ENCODE data around the gene WNT2B. TPM values are rescaled to one million over a fixed set of nuclear protein-coding genes. Genes with fewer than 3 reads are reported as not detected.

Gene WNT2B
- total and polyA plus RNA-seq, 3 experiments from 2014 or later = 0.09 to 0.13 (median 0.09) TPM

GRCh38 chr1:112492076-112492475, 16.7 kb upstream of the WNT2B start:
- H3K9me3 ChIP-seq (ENCODE audit: low read length) = no peaks in the 10 kb centered on the region
- no peaks in the 10 kb centered on the region for H3K27me3 ChIP-seq (ENCODE audit: insufficient read depth, low read length, poor library complexity, severe bottlenecking)
- H3K27ac ChIP-seq (ENCODE audit: low read depth, low read length) = no peak overlapping the region
- peaks cover 12 to 39% of the 10 kb centered on the region in 2 donors for H3K27me3 Mint-ChIP-seq
- no peaks in the 10 kb centered on the region for H3K36me3 Mint-ChIP-seq
- no peaks in the 10 kb centered on the region for H3K9me3 Mint-ChIP-seq
- ChIA-PET CTCF (interaction anchor here (0.9 to 1.2 kb wide), 2 partner anchors 10 to 13 kb away, joined by 3 to 4 read pairs; no protein-coding TSS in a partner anchor), POLR2A (no interaction called here)
- H3K36me3 ChIP-seq (ENCODE audit: insufficient read depth, low read length) = no peaks in the 10 kb centered on the region
- H3K4me3 ChIP-seq (ENCODE audit: low read length) = no peak overlapping the region
- no peak for DNase-seq
- H3K27ac Mint-ChIP-seq = no peak overlapping the region
- no peak overlapping the region for H3K4me3 Mint-ChIP-seq
- H3K4me1 Mint-ChIP-seq = no peaks in the 10 kb centered on the region
- no peaks in the 10 kb centered on the region for H3K4me1 ChIP-seq (ENCODE audit: insufficient read depth, low read length)

- Mint-ChIP-seq H3K9me3 (no peaks in the 10 kb centered on the region), H3K4me3 (peak overlapping the region in 1 of 7 donors; percentile 34), H3K4me1 (no peaks in the 10 kb centered on the region), H3K27ac (no peak overlapping the region), H3K27me3 (peaks cover 16 to 50% of the 10 kb centered on the region in 2 donors), H3K36me3 (no peaks in the 10 kb centered on the region)
- ChIA-PET CTCF (interaction anchor here (1.2 kb wide), 1 partner anchor 9 kb away, joined by 4 read pairs; no protein-coding TSS in a partner anchor), POLR2A (no interaction called here)
- H3K27ac ChIP-seq (ENCODE audit: low read depth, low read length) = no peak overlapping the region
- no peaks in the 10 kb centered on the region for H3K36me3 ChIP-seq (ENCODE audit: insufficient read depth, low read length)
- H3K27me3 ChIP-seq (ENCODE audit: insufficient read depth, low read length, poor library complexity, severe bottlenecking) = no peaks in the 10 kb centered on the region
- H3K4me3 ChIP-seq (ENCODE audit: low read length) = no peak overlapping the region
- no peaks in the 10 kb centered on the region for H3K4me1 ChIP-seq (ENCODE audit: insufficient read depth, low read length)
- DNase-seq = no peak
- no peaks in the 10 kb centered on the region for H3K9me3 ChIP-seq (ENCODE audit: low read length)
Measured at GRCh38 chr1:112493351-112493750, 15.4 kb upstream of the WNT2B start.

GRCh38 chr1:112496290-112496689, 12.5 kb upstream of the WNT2B start:
- no peaks in the 10 kb centered on the region for H3K36me3 Mint-ChIP-seq
- Histone ChIP-seq H3K9me3 (ENCODE audit: low read length) (no peaks in the 10 kb centered on the region), H3K27ac (ENCODE audit: low read depth, low read length) (no peak overlapping the region), H3K36me3 (ENCODE audit: insufficient read depth, low read length) (no peaks in the 10 kb centered on the region), H3K27me3 (ENCODE audit: insufficient read depth, low read length, poor library complexity, severe bottlenecking) (peaks cover 5% of the 10 kb centered on the region), H3K4me3 (ENCODE audit: low read length) (no peak overlapping the region), H3K4me1 (ENCODE audit: insufficient read depth, low read length) (peaks cover under 1% of the 10 kb centered on the region)
- POLR2A ChIA-PET = no interaction called here
- CTCF ChIA-PET = no interaction called here
- no peak for DNase-seq
- no peak overlapping the region for H3K4me3 Mint-ChIP-seq
- H3K27me3 Mint-ChIP-seq = peaks cover 24 to 54% of the 10 kb centered on the region in 2 donors
- H3K9me3 Mint-ChIP-seq = peaks cover 0 to 2% (median 0%) of the 10 kb centered on the region in 5 donors
- H3K4me1 Mint-ChIP-seq = no peaks in the 10 kb centered on the region
- H3K27ac Mint-ChIP-seq = no peak overlapping the region

- Histone ChIP-seq H3K27ac (ENCODE audit: low read depth, low read length) (no peak overlapping the region), H3K36me3 (ENCODE audit: insufficient read depth, low read length) (no peaks in the 10 kb centered on the region), H3K4me1 (ENCODE audit: insufficient read depth, low read length) (peaks cover 5% of the 10 kb centered on the region), H3K27me3 (ENCODE audit: insufficient read depth, low read length, poor library complexity, severe bottlenecking) (peaks cover 42% of the 10 kb centered on the region), H3K9me3 (ENCODE audit: low read length) (no peaks in the 10 kb centered on the region), H3K4me3 (ENCODE audit: low read length) (peak overlapping the region; percentile 34)
- H3K27ac Mint-ChIP-seq = no peak overlapping the region
- peak; percentile 29 to 68 (median 36) for DNase-seq
- peaks cover 0 to 2% (median 0%) of the 10 kb centered on the region in 3 donors for H3K36me3 Mint-ChIP-seq
- H3K4me3 Mint-ChIP-seq = peak overlapping the region; percentile 7 to 76 (median 70)
- peaks cover 0 to 2% (median 0%) of the 10 kb centered on the region in 5 donors for H3K9me3 Mint-ChIP-seq
- H3K4me1 Mint-ChIP-seq = peaks cover 2 to 11% (median 6%) of the 10 kb centered on the region in 3 donors
- ChIA-PET CTCF (interaction anchor here (0.6 to 3.8 kb wide), 31 partner anchors 9 to 571 kb away, joined by 3 to 51 read pairs (median 4); partner anchors contain the start of genes LRIG2, MOV10, PPM1J and ST7L), POLR2A (interaction anchor here (0.7 to 1.5 kb wide), 3 partner anchors 115 to 206 kb away, joined by 3 to 4 read pairs (median 3); no protein-coding TSS in a partner anchor)
- peaks cover 50 to 74% of the 10 kb centered on the region in 2 donors for H3K27me3 Mint-ChIP-seq
Measured at GRCh38 chr1:112501810-112502641, 6.7 kb upstream of the WNT2B start.

GRCh38 chr1:112502826-112503225, 5.9 kb upstream of the WNT2B start:
- no peaks in the 10 kb centered on the region for H3K9me3 ChIP-seq (ENCODE audit: low read length)
- Mint-ChIP-seq H3K27ac (no peak overlapping the region), H3K9me3 (peaks cover 0 to 2% (median 0%) of the 10 kb centered on the region in 5 donors), H3K4me1 (peaks cover 9 to 18% (median 10%) of the 10 kb centered on the region in 3 donors), H3K27me3 (peaks cover 48 to 69% of the 10 kb centered on the region in 2 donors), H3K4me3 (peak overlapping the region; percentile 5 to 76 (median 32)), H3K36me3 (peaks cover 0 to 2% (median 0%) of the 10 kb centered on the region in 3 donors)
- ChIA-PET CTCF (interaction anchor here (0.9 to 3.8 kb wide), 11 partner anchors 10 to 212 kb away, joined by 3 to 51 read pairs (median 8); partner anchors contain the start of genes MOV10 and PPM1J), POLR2A (interaction anchor here (1.5 kb wide), 1 partner anchor 205 kb away, joined by 3 read pairs; no protein-coding TSS in a partner anchor)
- H3K4me1 ChIP-seq (ENCODE audit: insufficient read depth, low read length) = peaks cover 10% of the 10 kb centered on the region
- no peak overlapping the region for H3K27ac ChIP-seq (ENCODE audit: low read depth, low read length)
- H3K27me3 ChIP-seq (ENCODE audit: insufficient read depth, low read length, poor library complexity, severe bottlenecking) = peaks cover 50% of the 10 kb centered on the region
- no peaks in the 10 kb centered on the region for H3K36me3 ChIP-seq (ENCODE audit: insufficient read depth, low read length)
- H3K4me3 ChIP-seq (ENCODE audit: low read length) = no peak overlapping the region
- no peak for DNase-seq

- H3K4me3 Mint-ChIP-seq = peak overlapping the region in 2 of 7 donors; percentile 21 to 52
- peaks cover 0 to 2% (median 0%) of the 10 kb centered on the region in 5 donors for H3K9me3 Mint-ChIP-seq
- H3K4me3 ChIP-seq (ENCODE audit: low read length) = no peak overlapping the region
- no peak for DNase-seq
- CTCF ChIA-PET = interaction anchor here (0.8 to 3.8 kb wide), 3 partner anchors 17 to 205 kb away, joined by 3 to 51 read pairs (median 3); no protein-coding TSS in a partner anchor
- POLR2A ChIA-PET = no interaction called here
- H3K27me3 ChIP-seq (ENCODE audit: insufficient read depth, low read length, poor library complexity, severe bottlenecking) = peaks cover 56% of the 10 kb centered on the region
- H3K9me3 ChIP-seq (ENCODE audit: low read length) = no peaks in the 10 kb centered on the region
- H3K27ac ChIP-seq (ENCODE audit: low read depth, low read length) = no peak overlapping the region
- peaks cover 9 to 23% (median 12%) of the 10 kb centered on the region in 3 donors for H3K4me1 Mint-ChIP-seq
- H3K36me3 ChIP-seq (ENCODE audit: insufficient read depth, low read length) = no peaks in the 10 kb centered on the region
- peaks cover 40 to 58% of the 10 kb centered on the region in 2 donors for H3K27me3 Mint-ChIP-seq
- peaks cover 0 to 2% (median 0%) of the 10 kb centered on the region in 3 donors for H3K36me3 Mint-ChIP-seq
- H3K4me1 ChIP-seq (ENCODE audit: insufficient read depth, low read length) = peaks cover 17% of the 10 kb centered on the region
- H3K27ac Mint-ChIP-seq = no peak overlapping the region
Measured at GRCh38 chr1:112504001-112504660, 4.6 kb upstream of the WNT2B start.

GRCh38 chr1:112504661-112505399, 3.9 kb upstream of the WNT2B start:
- Mint-ChIP-seq H3K27me3 (peaks cover 39 to 51% of the 10 kb centered on the region in 2 donors), H3K4me3 (peak overlapping the region in 2 of 7 donors; percentile 31 to 52), H3K36me3 (peaks cover 0 to 2% (median 0%) of the 10 kb centered on the region in 3 donors), H3K9me3 (peaks cover 0 to 2% (median 0%) of the 10 kb centered on the region in 5 donors), H3K4me1 (peaks cover 9 to 28% (median 12%) of the 10 kb centered on the region in 3 donors), H3K27ac (no peak overlapping the region)
- DNase-seq = no peak
- CTCF ChIA-PET = interaction anchor here (0.8 to 1.3 kb wide), 2 partner anchors 17 to 106 kb away, joined by 3 read pairs; no protein-coding TSS in a partner anchor
- POLR2A ChIA-PET = no interaction called here
- H3K27me3 ChIP-seq (ENCODE audit: insufficient read depth, low read length, poor library complexity, severe bottlenecking) = peaks cover 56% of the 10 kb centered on the region
- no peak overlapping the region for H3K27ac ChIP-seq (ENCODE audit: low read depth, low read length)
- no peak overlapping the region for H3K4me3 ChIP-seq (ENCODE audit: low read length)
- no peaks in the 10 kb centered on the region for H3K36me3 ChIP-seq (ENCODE audit: insufficient read depth, low read length)
- peaks cover 17% of the 10 kb centered on the region for H3K4me1 ChIP-seq (ENCODE audit: insufficient read depth, low read length)
- H3K9me3 ChIP-seq (ENCODE audit: low read length) = no peaks in the 10 kb centered on the region

Measured in CD8-positive, alpha-beta memory T cell (primary cell).